NCI-H2107 (cell line): Measurements from ENCODE around the gene STOX1.
"Not testable (repeated sequence)": the region's sequence is repeated elsewhere in the genome, so short reads cannot be mapped to it uniquely, and the experiment has no call there.

Experiments used
- DNase-seq: peaks from one replicate; lab custom pipeline; 2025; lab: John Stamatoyannopoulos, UW

Gene STOX1

GRCh38 chr10:68880181-68880580 lies 52.9 kb downstream of the STOX1 start:
- no peak for DNase-seq

- DNase-seq: no peak
Observed at GRCh38 chr10:68895041-68895440, 67.7 kb downstream of the STOX1 start.

- peak; percentile 7 for DNase-seq
Observed at GRCh38 chr10:68897336-68897741, 70.0 kb downstream of the STOX1 start.

- no peak for DNase-seq
Observed at GRCh38 chr10:68899186-68899745, 71.9 kb downstream of the STOX1 start.

GRCh38 chr10:68900427-68901104 lies 73.2 kb downstream of the STOX1 start:
- DNase-seq: peak; percentile 36

- DNase-seq: peak; percentile 89
Observed at GRCh38 chr10:68901105-68901927, 74.0 kb downstream of the STOX1 start, which contains the start of gene DDX50. Gene DDX50 (plus strand): TSS chr10:68901315. CDS start chr10:68901385, 70 bp downstream.

GRCh38 chr10:68902382-68902781 lies 75.1 kb downstream of the STOX1 start:
- DNase-seq: no peak

GRCh38 chr10:68924593-68924992 lies 97.3 kb downstream of the STOX1 start:
- DNase-seq: no peak

- DNase-seq: no peak
Observed at GRCh38 chr10:68925489-68925888, 98.2 kb downstream of the STOX1 start.

- DNase-seq: not testable (repeated sequence)
Observed at GRCh38 chr10:68929157-68929556, 101.8 kb downstream of the STOX1 start.

- DNase-seq: not testable (repeated sequence)
Observed at GRCh38 chr10:68929888-68930287, 102.6 kb downstream of the STOX1 start.

- not testable (repeated sequence) for DNase-seq
Observed at GRCh38 chr10:68932860-68933259, 105.5 kb downstream of the STOX1 start.

GRCh38 chr10:68934994-68935393 lies 107.7 kb downstream of the STOX1 start:
- no peak for DNase-seq

GRCh38 chr10:68938117-68938516 lies 110.8 kb downstream of the STOX1 start:
- no peak for DNase-seq

GRCh38 chr10:68938884-68939283 lies 111.6 kb downstream of the STOX1 start:
- DNase-seq: no peak

- not testable (repeated sequence) for DNase-seq
Observed at GRCh38 chr10:68940917-68941316, 113.6 kb downstream of the STOX1 start.
